HUES64 (cell line): ENCODE results near the gene ZNF70. TPM values are rescaled to one million over a fixed set of nuclear protein-coding genes. Genes with fewer than 3 reads are reported as not detected.

Experiments used
- H3K27ac ChIP-seq: 2 replicates; pipeline ENCODE4 v1.7.0; 2013; ENCODE audit warnings: low read depth, low read length, inconsistent platforms
- H3K27me3 ChIP-seq: 2 replicates; pipeline ENCODE4 v1.6.1; 2013; ENCODE audit warnings: mild to moderate bottlenecking, low read length; ENCODE audit not compliant: insufficient read depth
- H3K36me3 ChIP-seq: 2 replicates; pipeline ENCODE4 v1.6.1; 2013; ENCODE audit warnings: mild to moderate bottlenecking, low read length; ENCODE audit not compliant: insufficient read depth
- H3K4me1 ChIP-seq: 2 replicates; pipeline ENCODE4 v1.6.1; 2013; ENCODE audit warnings: mild to moderate bottlenecking, low read length, moderate library complexity; ENCODE audit not compliant: insufficient read depth
- H3K4me3 ChIP-seq: 2 replicates; pipeline ENCODE4 v1.5.1; 2013; ENCODE audit warnings: mild to moderate bottlenecking, low read length, moderate library complexity
- H3K9ac ChIP-seq: 2 replicates; pipeline ENCODE4 v1.6.1; 2013; ENCODE audit warnings: mild to moderate bottlenecking, low read depth, low read length
- H3K9me3 ChIP-seq: 2 replicates; pipeline ENCODE4 v1.6.1; 2013; ENCODE audit warnings: low read depth, low read length; ENCODE audit not compliant: insufficient read depth
- WGBS: fragments of 150-250, 120-280 bp; methylation state at CpG from one replicate; pipeline ENCODE4 v1.1.7; 2013; ENCODE audit warnings: missing lambda C conversion rate; 5-methylcytosine and 5-hydroxymethylcytosine counted together
- polyA plus RNA-seq, 2 experiments: library from polyadenylated mRNA; stranded (reverse); fragments of 50-300 nt; gene quantifications; one replicate each; pipeline ENCODE4 v1.2.3, GENCODE V29; 2013

Gene ZNF70
- polyA plus RNA-seq (2013, experiment 1 of 2) = 1.8 TPM
- 2.2 TPM for polyA plus RNA-seq (2013, experiment 2 of 2)

DNA sequence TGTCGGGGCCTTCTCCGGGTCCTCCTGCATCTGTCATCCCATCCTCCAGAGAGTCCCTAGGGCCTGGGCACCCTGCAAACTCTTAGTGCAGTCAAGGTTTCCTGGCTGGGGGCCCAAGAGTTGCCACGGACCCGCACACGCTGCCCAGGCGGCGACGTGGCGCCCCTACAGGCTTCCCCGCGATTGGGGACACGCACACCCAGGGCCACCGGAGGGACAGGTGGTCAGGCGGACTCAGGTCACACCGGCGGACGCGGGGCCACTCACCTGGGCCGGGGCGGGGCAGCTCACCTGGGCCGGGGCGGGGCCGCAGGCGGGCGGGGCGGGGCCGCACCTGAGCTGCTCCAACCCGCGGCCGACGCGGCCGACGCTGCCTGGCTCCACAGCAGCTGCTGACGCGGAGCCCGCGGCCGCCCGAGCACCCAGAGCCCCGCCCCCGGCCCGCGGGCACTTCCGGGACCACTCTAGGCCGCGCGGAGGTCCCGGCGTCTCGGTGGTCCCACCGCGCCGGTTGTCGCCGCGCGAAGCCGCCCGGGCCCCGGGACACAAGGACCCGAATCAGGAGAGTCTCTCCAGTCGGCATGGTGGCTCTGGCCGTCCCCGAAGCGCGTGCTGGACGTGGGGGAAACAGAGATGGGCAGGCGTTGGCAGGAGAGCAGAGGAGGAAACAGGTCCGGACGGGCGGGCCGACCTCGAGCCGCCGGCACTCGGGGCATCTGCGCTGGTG lies at the start of gene ZNF70:
ZNF70 (minus strand) TSS at position 399 of the 727 bp plus-strand sequence. CDS start 5,972 bp downstream, outside the sequence.
- peak within 1 kb of the TSS; percentile 90 for H3K27ac ChIP-seq

DNA sequence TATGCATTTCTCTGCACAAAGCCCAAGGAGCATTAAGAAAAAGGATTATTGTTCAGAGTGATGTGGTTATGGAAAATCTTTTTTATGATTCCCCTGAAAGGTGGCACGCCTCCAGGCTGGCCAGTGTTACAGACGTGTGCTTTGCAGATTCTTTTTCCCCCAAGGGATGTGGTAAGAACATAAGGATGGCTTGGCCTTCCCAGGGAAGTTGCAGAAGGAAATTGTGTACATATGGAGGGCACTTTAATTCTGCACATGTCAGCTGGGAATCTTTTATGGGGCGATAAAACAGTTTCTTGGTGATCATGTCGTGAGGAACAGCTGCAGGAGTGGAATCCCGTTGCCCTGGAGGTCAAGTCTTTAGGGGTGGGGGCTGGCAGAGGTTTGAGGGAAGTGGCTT lies 45.5 kb upstream of the ZNF70 start:
- Histone ChIP-seq H3K27me3 (no peaks in the 10 kb centered on the region), H3K4me3 (no peak overlapping the region), H3K4me1 (no peaks in the 10 kb centered on the region), H3K9me3 (no peaks in the 10 kb centered on the region), H3K27ac (no peak overlapping the region), H3K9ac (no peak overlapping the region), H3K36me3 (peaks cover 85% of the 10 kb centered on the region)
- WGBS = 95% methylated on average over 5 of the region's 5 CpGs

More for the DNA sequence above, at the start of gene ZNF70:
- H3K9ac ChIP-seq = peak within 1 kb of the TSS; percentile 88
- H3K27me3 ChIP-seq = no peaks in the 10 kb centered on the region
- H3K9me3 ChIP-seq = no peaks in the 10 kb centered on the region
- H3K4me1 ChIP-seq = peaks cover 6% of the 10 kb centered on the region; the same call in 1 of the 2 replicates
- H3K36me3 ChIP-seq = no peaks in the 10 kb centered on the region
- H3K4me3 ChIP-seq = peak within 1 kb of the TSS; percentile 91
- WGBS = under 1% methylated on average over 78 of the region's 78 CpGs

DNA sequence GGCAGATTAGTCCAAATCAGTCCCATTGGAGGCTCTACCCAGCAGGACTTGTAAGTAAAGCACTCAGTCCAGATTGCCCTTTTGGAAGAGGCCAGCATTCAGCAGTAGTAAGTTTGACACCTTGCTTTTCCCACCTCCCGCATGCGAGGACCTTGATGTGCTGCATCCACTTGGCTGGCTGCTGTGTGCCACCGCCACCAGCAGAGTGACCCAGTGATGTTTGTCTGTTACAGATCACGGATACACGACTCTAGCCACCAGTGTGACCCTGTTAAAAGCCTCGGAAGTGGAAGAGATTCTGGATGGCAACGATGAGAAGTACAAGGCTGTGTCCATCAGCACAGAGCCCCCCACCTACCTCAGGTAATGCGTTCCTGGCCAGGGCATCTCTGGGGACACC lies 42.4 kb upstream of the ZNF70 start:
- Histone ChIP-seq H3K4me1 (peaks cover 11% of the 10 kb centered on the region; the same call in 1 of the 2 replicates), H3K27ac (no peak overlapping the region), H3K27me3 (no peaks in the 10 kb centered on the region), H3K9me3 (no peaks in the 10 kb centered on the region), H3K4me3 (no peak overlapping the region), H3K9ac (no peak overlapping the region), H3K36me3 (peaks cover 67% of the 10 kb centered on the region)
- WGBS = 97% methylated on average over 8 of the region's 8 CpGs

DNA sequence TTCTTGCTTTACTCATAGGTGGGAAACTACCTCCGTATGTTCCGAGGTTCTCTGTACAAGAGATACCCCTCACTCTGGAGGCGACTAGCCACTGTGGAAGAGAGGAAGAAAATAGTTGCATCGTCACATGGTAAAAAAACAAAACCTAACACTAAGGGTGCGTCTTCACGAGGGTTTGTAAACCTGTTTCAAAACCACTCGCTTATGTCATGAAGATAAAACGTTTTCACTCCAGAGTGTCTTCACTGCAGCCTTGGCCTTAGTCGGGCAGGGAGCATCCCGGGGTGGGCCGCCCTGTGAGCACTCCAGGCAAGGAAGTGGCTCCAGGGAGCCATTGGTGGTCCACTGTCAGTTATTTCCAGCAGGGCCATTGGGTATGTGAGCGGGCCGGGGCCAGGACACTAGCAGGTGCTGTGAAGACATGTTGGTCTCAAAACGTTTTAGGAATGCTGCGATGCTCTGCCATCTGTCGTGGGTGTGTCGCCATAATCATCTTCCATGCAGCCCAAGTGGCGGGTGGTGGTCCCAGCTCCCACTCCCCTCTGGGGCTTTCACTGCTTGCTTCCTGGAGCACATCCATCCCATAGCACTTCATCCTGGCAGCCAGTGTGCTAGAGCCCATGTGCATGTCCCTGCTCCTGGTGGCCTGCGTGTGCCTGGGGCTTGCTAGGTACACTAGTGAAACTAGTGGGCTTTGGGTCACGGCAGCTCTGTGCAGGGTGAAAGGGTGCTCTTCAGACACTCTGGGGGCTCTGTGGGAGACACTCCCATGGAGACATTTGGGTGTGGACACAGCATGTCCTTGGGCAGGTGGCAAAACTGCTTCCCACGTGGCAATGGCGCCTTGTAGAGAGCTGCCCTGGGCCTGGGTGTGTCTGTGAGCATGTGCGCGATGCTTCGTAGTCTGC lies 41.1 kb upstream of the ZNF70 start:
- Histone ChIP-seq H3K4me1 (peaks cover 16% of the 10 kb centered on the region), H3K4me3 (no peak overlapping the region), H3K27ac (no peak overlapping the region), H3K9me3 (no peaks in the 10 kb centered on the region), H3K9ac (no peak overlapping the region), H3K36me3 (peaks cover 59% of the 10 kb centered on the region), H3K27me3 (no peaks in the 10 kb centered on the region)
- WGBS = 96% methylated on average over 25 of the region's 25 CpGs

DNA sequence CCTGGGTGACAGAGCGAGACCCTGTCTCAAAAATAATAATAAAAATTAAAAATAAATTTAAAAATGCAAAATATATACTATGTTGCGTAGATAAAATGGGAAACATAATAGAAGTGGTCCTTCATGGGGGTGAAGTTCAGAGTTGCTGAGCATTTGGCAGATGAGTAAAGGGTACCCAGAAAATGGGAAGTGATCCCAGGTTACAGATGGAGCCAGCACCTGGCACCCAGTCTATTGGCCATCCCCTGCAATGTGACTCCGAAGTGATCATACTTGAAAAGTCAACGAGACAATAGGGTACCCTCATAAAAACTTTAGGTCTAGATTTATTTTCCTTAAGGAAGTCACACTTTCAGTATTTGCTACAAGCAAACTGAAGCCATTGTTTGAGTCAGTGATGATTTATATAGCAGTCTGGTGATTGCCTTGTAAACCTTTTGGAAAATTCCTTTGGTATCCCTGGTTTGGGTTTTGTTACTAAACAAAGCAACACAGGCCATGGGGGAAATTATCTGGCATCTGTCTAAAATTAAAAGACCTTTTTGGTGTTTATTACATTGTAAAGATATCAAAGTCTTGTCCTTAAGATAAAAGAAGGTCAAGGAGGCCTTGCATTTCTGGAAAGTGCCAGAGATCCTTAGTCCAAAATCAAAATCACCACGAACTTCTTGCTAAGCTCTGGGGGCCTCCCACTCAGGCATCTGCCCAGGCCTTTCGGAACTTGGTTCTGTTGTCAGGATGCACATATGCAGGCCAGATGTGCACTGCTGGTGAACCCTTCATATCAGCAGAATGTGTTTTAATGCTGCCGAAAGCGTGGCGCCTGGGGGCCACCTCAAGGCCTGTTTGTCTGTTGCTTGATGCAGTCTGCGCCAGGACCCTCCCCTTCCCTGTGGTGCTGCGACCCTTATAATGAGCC lies 40.2 kb upstream of the ZNF70 start:
- peaks cover 52% of the 10 kb centered on the region for H3K36me3 ChIP-seq
- H3K27ac ChIP-seq = no peak overlapping the region
- H3K27me3 ChIP-seq = no peaks in the 10 kb centered on the region
- H3K9me3 ChIP-seq = no peaks in the 10 kb centered on the region
- no peak overlapping the region for H3K4me3 ChIP-seq
- WGBS = 83% methylated on average over 10 of the region's 11 CpGs
- H3K9ac ChIP-seq = no peak overlapping the region; the same call in 1 of the 2 replicates
- peaks cover 22% of the 10 kb centered on the region for H3K4me1 ChIP-seq

DNA sequence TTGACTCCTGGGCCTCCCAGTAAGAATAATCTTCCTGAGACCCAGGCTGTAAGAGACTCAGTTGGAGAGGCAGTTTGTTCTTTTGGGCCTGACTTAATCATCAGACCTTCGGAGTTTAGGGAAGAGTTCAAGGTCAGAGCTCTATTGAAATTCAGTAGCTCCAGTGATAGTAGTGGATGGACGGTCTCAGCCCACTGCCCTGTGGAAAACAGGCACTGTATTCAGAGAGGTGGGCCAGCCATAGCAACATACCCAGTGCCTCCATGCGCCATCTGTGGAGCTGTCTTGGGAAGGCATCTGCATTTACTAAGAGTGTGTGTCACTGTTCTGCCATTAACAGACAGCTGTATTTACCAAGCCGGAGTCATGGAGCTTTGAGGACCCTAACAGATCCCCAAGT lies 38.7 kb upstream of the ZNF70 start:
- WGBS = 92% methylated on average over 4 of the region's 4 CpGs
- Histone ChIP-seq H3K9ac (no peak overlapping the region), H3K4me3 (no peak overlapping the region), H3K27me3 (no peaks in the 10 kb centered on the region), H3K36me3 (peaks cover 38% of the 10 kb centered on the region), H3K9me3 (no peaks in the 10 kb centered on the region), H3K4me1 (peaks cover 22% of the 10 kb centered on the region), H3K27ac (no peak overlapping the region)

- 76% methylated on average over 4 of the region's 4 CpGs for WGBS
- H3K9me3 ChIP-seq = no peaks in the 10 kb centered on the region
- H3K27me3 ChIP-seq = no peaks in the 10 kb centered on the region
- H3K27ac ChIP-seq = no peak overlapping the region
- H3K9ac ChIP-seq = no peak overlapping the region
- peaks cover 22% of the 10 kb centered on the region for H3K4me1 ChIP-seq
- H3K36me3 ChIP-seq = peaks cover 32% of the 10 kb centered on the region
- no peak overlapping the region for H3K4me3 ChIP-seq
Observed at GRCh38 chr22:23789121-23789520, 38.2 kb upstream of the ZNF70 start.

- Histone ChIP-seq H3K27ac (no peak overlapping the region; the same call in 1 of the 2 replicates), H3K36me3 (peaks cover 21% of the 10 kb centered on the region), H3K4me1 (peaks cover 22% of the 10 kb centered on the region), H3K9ac (peak overlapping the region; percentile 99), H3K9me3 (no peaks in the 10 kb centered on the region), H3K27me3 (no peaks in the 10 kb centered on the region), H3K4me3 (peak overlapping the region; percentile 96)
- WGBS = 72% methylated on average over 3 of the region's 3 CpGs
Observed at GRCh38 chr22:23787910-23788309, 37.0 kb upstream of the ZNF70 start.

- Histone ChIP-seq H3K27ac (peak overlapping the region; percentile 1; the same call in 1 of the 2 replicates), H3K9ac (peak overlapping the region; percentile 99), H3K27me3 (no peaks in the 10 kb centered on the region), H3K4me1 (peaks cover 22% of the 10 kb centered on the region), H3K9me3 (no peaks in the 10 kb centered on the region), H3K36me3 (peaks cover 17% of the 10 kb centered on the region), H3K4me3 (peak overlapping the region; percentile 96)
- 10% methylated on average over 5 of the region's 5 CpGs for WGBS
Observed at GRCh38 chr22:23787600-23787896, 36.6 kb upstream of the ZNF70 start.

GRCh38 chr22:23786752-23787599 lies 36.1 kb upstream of the ZNF70 start, which contains the start of gene SMARCB1:
Gene SMARCB1 (plus strand): TSS chr22:23786966. CDS start chr22:23787170, 204 bp downstream.
- peaks cover 11% of the 10 kb centered on the region for H3K36me3 ChIP-seq
- peak within 1 kb of the TSS; percentile 100 for H3K27ac ChIP-seq
- peak within 1 kb of the TSS; percentile 96 for H3K4me3 ChIP-seq
- H3K27me3 ChIP-seq = no peaks in the 10 kb centered on the region
- H3K4me1 ChIP-seq = peaks cover 22% of the 10 kb centered on the region
- peak within 1 kb of the TSS; percentile 99 for H3K9ac ChIP-seq
- WGBS = under 1% methylated on average over 97 of the region's 97 CpGs
- no peaks in the 10 kb centered on the region for H3K9me3 ChIP-seq
